ENCODE measurements around the gene ATP1B2.
"Not testable (repeated sequence)": the region's sequence is repeated elsewhere in the genome, so short reads cannot be mapped to it uniquely, and the experiment has no call there.

Gene ATP1B2

GRCh38 chr17:7636163-7636562 lies 14.6 kb upstream of the ATP1B2 start:
- no peak for DNase-seq

- DNase-seq = no peak
These were observed 9.9 kb upstream of the ATP1B2 start for GRCh38 chr17:7640783-7641182.

- DNase-seq = not testable (repeated sequence)
These were observed 9.1 kb upstream of the ATP1B2 start for GRCh38 chr17:7641635-7642034.

GRCh38 chr17:7644775-7645174 lies 6.0 kb upstream of the ATP1B2 start:
- no peak for DNase-seq

GRCh38 chr17:7646457-7646856 lies 4.3 kb upstream of the ATP1B2 start:
- no peak for DNase-seq

GRCh38 chr17:7647018-7647417 lies 3.7 kb upstream of the ATP1B2 start:
- DNase-seq = no peak

- DNase-seq = no peak
These were observed 455 bp downstream of the ATP1B2 start for GRCh38 chr17:7651097-7651664.

GRCh38 chr17:7651665-7652387 lies 1.1 kb downstream of the ATP1B2 start:
- no peak for DNase-seq

- no peak for DNase-seq
These were observed 1.9 kb downstream of the ATP1B2 start for GRCh38 chr17:7652388-7653356.

- no peak for DNase-seq
These were observed 4.3 kb downstream of the ATP1B2 start for GRCh38 chr17:7654832-7655540.

- no peak for DNase-seq
These were observed 4.8 kb downstream of the ATP1B2 start for GRCh38 chr17:7655541-7655840.

GRCh38 chr17:7656958-7657609 lies 6.4 kb downstream of the ATP1B2 start:
- DNase-seq = no peak

- DNase-seq = no peak
These were observed 17.1 kb downstream of the ATP1B2 start for GRCh38 chr17:7667656-7668406.

- DNase-seq = no peak
These were observed 17.8 kb downstream of the ATP1B2 start for GRCh38 chr17:7668482-7668881.

GRCh38 chr17:7673239-7673638 lies 22.5 kb downstream of the ATP1B2 start:
- no peak for DNase-seq

- no peak for DNase-seq
These were observed 24.2 kb downstream of the ATP1B2 start for GRCh38 chr17:7674934-7675333.

- DNase-seq = no peak
These were observed 25.8 kb downstream of the ATP1B2 start for GRCh38 chr17:7676533-7676932.

GRCh38 chr17:7677388-7678067 lies 26.8 kb downstream of the ATP1B2 start:
- DNase-seq = no peak

- no peak for DNase-seq
These were observed 34.3 kb downstream of the ATP1B2 start for GRCh38 chr17:7684851-7685532.

GRCh38 chr17:7685533-7686221 lies 35.0 kb downstream of the ATP1B2 start:
- peak; percentile 72 for DNase-seq
